GM18873 (cell line): Measurements from ENCODE around the gene REV3L.

Experiments used
- ATAC-seq: cut with Tn5 transposase; IDR thresholded peaks from one replicate; pipeline ENCODE4 v1.9.1; 2021; ENCODE audit warnings: mild to moderate bottlenecking, moderate library complexity, moderate number of reproducible peaks; ENCODE audit not compliant: unreplicated experiment, low FRiP score

The REV3L gene

GRCh38 chr6:111388681-111389080 lies 94.3 kb downstream of the REV3L start:
- no peak for ATAC-seq

- ATAC-seq, result no peak
Observed at GRCh38 chr6:111382476-111383294, 100.3 kb downstream of the REV3L start.

- ATAC-seq, result no peak
Observed at GRCh38 chr6:111381728-111382127, 101.3 kb downstream of the REV3L start.

- no peak for ATAC-seq
Observed at GRCh38 chr6:111381123-111381522, 101.9 kb downstream of the REV3L start.

GRCh38 chr6:111379831-111380230 lies 103.2 kb downstream of the REV3L start:
- no peak for ATAC-seq

GRCh38 chr6:111379302-111379701 lies 103.7 kb downstream of the REV3L start:
- no peak for ATAC-seq

- ATAC-seq, result no peak
Observed at GRCh38 chr6:111377558-111378120, 105.4 kb downstream of the REV3L start.

- no peak for ATAC-seq
Observed at GRCh38 chr6:111367393-111368088, 115.5 kb downstream of the REV3L start.

GRCh38 chr6:111361648-111362047 lies 121.4 kb downstream of the REV3L start:
- no peak for ATAC-seq

- ATAC-seq, result no peak
Observed at GRCh38 chr6:111358454-111358853, 124.6 kb downstream of the REV3L start.

GRCh38 chr6:111357705-111358104 lies 125.3 kb downstream of the REV3L start:
- ATAC-seq, result no peak

GRCh38 chr6:111356551-111356950 lies 126.5 kb downstream of the REV3L start:
- ATAC-seq, result no peak

GRCh38 chr6:111354758-111355555 lies 128.1 kb downstream of the REV3L start:
- ATAC-seq, result no peak

- ATAC-seq, result no peak
Observed at GRCh38 chr6:111353912-111354462, 129.0 kb downstream of the REV3L start.

GRCh38 chr6:111347589-111347988 lies 135.4 kb downstream of the REV3L start:
- ATAC-seq, result no peak

GRCh38 chr6:111342913-111343312 lies 140.1 kb downstream of the REV3L start:
- ATAC-seq, result no peak

GRCh38 chr6:111339294-111339693 lies 143.7 kb downstream of the REV3L start:
- ATAC-seq, result peak; percentile 35

- ATAC-seq, result peak; percentile 99
Observed at GRCh38 chr6:111338843-111339242, 144.2 kb downstream of the REV3L start.

- ATAC-seq, result no peak
Observed at GRCh38 chr6:111337829-111338236, 145.2 kb downstream of the REV3L start.

- ATAC-seq, result peak; percentile 80
Observed at GRCh38 chr6:111329882-111330633, 153.0 kb downstream of the REV3L start.
